ENCODE measurements around the gene RSPH1. TPM values are rescaled to one million over a fixed set of nuclear protein-coding genes. Genes with fewer than 3 reads are reported as not detected.

The RSPH1 gene
- total and polyA plus RNA-seq, 2 of the 4 experiments (the other 2 are of a cell fraction), result not detected

GRCh38 chr21:42500225-42500624 is 4.2 kb upstream of the RSPH1 start:
- no TSS peak for BruUV-seq (replicated peaks)
- TF ChIP-seq CHD1 (IDR thresholded peaks at IDR 0.05; ENCODE audit: low read depth, low read length) (no peak), MXI1 (IDR thresholded peaks at IDR 0.05; ENCODE audit: borderline replicate concordance, low read depth, low read length) (no peak), NFE2L2 (IDR thresholded peaks at IDR 0.05; ENCODE audit: low read depth, low read length) (no peak), CTCF (conservative IDR thresholded peaks at IDR 0.05; ENCODE audit: low read depth, low read length) (no peak), MAZ (IDR thresholded peaks at IDR 0.05; ENCODE audit: borderline replicate concordance, low read depth, low read length) (no peak), ELK1 (IDR thresholded peaks at IDR 0.05; ENCODE audit: borderline replicate concordance, low read depth, low read length) (no peak)

More at GRCh38 chr21:42500225-42500624, 4.2 kb upstream of the RSPH1 start:
- no peaks in the 10 kb centered on the region for H3K4me1 ChIP-seq (ENCODE audit: control insufficient read depth, insufficient read depth, low read length)
- H4K20me1 ChIP-seq (ENCODE audit: insufficient read depth, low read length), result no peaks in the 10 kb centered on the region
- H2BK15ac ChIP-seq (ENCODE audit: low read depth, low read length), result no peak overlapping the region
- H4K8ac ChIP-seq (ENCODE audit: low read depth in 2 of 2, low read length in 2 of 2), result no peak overlapping the region
- H3K14ac ChIP-seq (replicated peaks; ENCODE audit: low read depth, low read length), result no peak overlapping the region
- ATAC-seq (ENCODE audit: low read depth) (no peak), DNase-seq (no peak)
- no peak overlapping the region for H2AK5ac ChIP-seq (ENCODE audit: low read depth, low read length)
- H2BK120ac ChIP-seq (ENCODE audit: low read depth, low read length), result no peak overlapping the region
- H2AK9ac ChIP-seq (replicated peaks; ENCODE audit: low read depth, low read length, poor library complexity), result no peak overlapping the region
- no peak overlapping the region for H4K5ac ChIP-seq (ENCODE audit: low read depth, low read length)
- 0 out of 2 replicates have a peak, but pooled peaks cover 4% of the 10 kb centered on the region for H3K9me1 ChIP-seq (ENCODE audit: insufficient read depth, low read length)
- no peaks in the 10 kb centered on the region for H3K9me3 ChIP-seq (ENCODE audit: control insufficient read depth, insufficient read depth, low read length)
- H3K56ac ChIP-seq (ENCODE audit: extremely low read depth, insufficient read depth, low read length), result no peak overlapping the region
- no peak overlapping the region for H2BK20ac ChIP-seq (ENCODE audit: low read depth, low read length)
- no peak overlapping the region for H3K4me3 ChIP-seq (ENCODE audit: insufficient read depth, low read depth, low read length)
- no peak overlapping the region for H2AFZ ChIP-seq (replicated peaks; ENCODE audit: low read length, poor library complexity)
- H3K27ac ChIP-seq (ENCODE audit: insufficient read depth, low read length), result no peak overlapping the region
- no peaks in the 10 kb centered on the region for H3K79me1 ChIP-seq (ENCODE audit: low read depth in 1 of 2, low read length in 2 of 2)
- peaks cover 10% of the 10 kb centered on the region for H3K27me3 ChIP-seq (ENCODE audit: control insufficient read depth, insufficient read depth, low read length)
- no peak overlapping the region for H4K91ac ChIP-seq (ENCODE audit: insufficient read depth, low read depth, low read length)
- H3K9ac ChIP-seq (ENCODE audit: low read depth, low read length), result no peak overlapping the region
- intact Hi-C loops (cut with micrococcal nuclease) (no loop called here), in situ Hi-C loops (cut with MboI; ENCODE audit: low sequenced_read_pairs) (no loop called here), dilution Hi-C loops (cut with HindIII; ENCODE audit: low sequenced_read_pairs, unreplicated experiment) (no loop called here)
- no peak overlapping the region for H3K4me2 ChIP-seq (ENCODE audit: low read depth, low read length)
- WGBS, 2 experiments (ENCODE audit: extremely low coverage in 2 of 2, insufficient read length in 1 of 2), result 60% methylated on average over 1 of the region's 4 CpGs; no CpG with 5 or more reads in 1 of the 2 experiments
- no peak overlapping the region for H2BK5ac ChIP-seq (ENCODE audit: low read depth, low read length, poor library complexity, severe bottlenecking)
- H3K4ac ChIP-seq (ENCODE audit: low read depth, low read length), result no peak overlapping the region
- no peaks in the 10 kb centered on the region for H3K36me3 ChIP-seq (ENCODE audit: control insufficient read depth, insufficient read depth, low read length)
- POLR2A ChIA-PET (ENCODE audit: unreplicated experiment), result no interaction called here
- CTCF ChIA-PET, result no interaction called here
- no peak overlapping the region for H3K23ac ChIP-seq (ENCODE audit: low read depth, low read length)
- no peak overlapping the region for H3K18ac ChIP-seq (ENCODE audit: low read depth, low read length)

All from IMR-90 (cell line).